GM19452 (cell line): ENCODE data around the gene UNKL.
"Not testable (repeated sequence)": the region's sequence is repeated elsewhere in the genome, so short reads cannot be mapped to it uniquely, and the experiment has no call there.

Experiments used
- ATAC-seq: cut with Tn5 transposase; IDR thresholded peaks from one replicate; pipeline ENCODE4 v1.9.1; 2021; ENCODE audit not compliant: unreplicated experiment

UNKL gene

GRCh38 chr16:1330260-1330914 is 84.1 kb downstream of the UNKL start:
- ATAC-seq: no peak

DNA sequence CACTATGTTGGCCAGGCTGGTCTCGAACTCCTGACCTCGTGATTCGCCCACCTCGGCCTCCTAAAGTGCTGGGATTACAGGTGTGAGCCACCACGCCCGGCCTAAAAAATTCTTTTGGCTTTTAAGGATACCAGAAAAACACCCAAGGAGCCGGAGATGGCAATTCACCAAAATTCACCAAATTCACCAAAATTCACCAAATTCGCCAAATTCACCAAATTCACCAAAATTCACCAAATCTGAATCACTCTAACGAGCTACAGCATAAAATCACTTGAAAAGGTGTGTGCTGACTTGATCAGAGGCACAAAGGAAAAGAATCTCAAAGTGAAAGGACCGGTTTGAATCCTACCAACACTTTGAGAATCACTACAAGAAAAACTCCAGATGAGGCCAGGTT is 85.5 kb downstream of the UNKL start:
- ATAC-seq: not testable (repeated sequence)

GRCh38 chr16:1328136-1328535 is 86.4 kb downstream of the UNKL start:
- ATAC-seq: not testable (repeated sequence)

DNA sequence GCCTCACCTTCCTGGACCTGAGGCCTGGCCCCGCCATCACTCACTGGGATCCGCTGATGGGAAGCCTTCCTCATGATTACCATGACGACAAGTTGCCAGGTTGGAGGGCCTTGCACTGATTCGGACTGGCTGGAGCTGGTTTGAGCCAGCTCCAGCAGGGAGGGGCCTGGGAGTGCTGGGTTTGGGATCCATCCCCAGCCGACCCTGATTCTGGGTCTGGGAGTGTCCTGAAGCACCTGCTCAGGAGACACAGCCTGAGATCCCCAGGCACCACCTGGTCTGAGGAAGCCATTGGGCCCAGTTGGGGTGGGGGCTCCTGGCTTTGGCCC is 86.9 kb downstream of the UNKL start:
- ATAC-seq: no peak

DNA sequence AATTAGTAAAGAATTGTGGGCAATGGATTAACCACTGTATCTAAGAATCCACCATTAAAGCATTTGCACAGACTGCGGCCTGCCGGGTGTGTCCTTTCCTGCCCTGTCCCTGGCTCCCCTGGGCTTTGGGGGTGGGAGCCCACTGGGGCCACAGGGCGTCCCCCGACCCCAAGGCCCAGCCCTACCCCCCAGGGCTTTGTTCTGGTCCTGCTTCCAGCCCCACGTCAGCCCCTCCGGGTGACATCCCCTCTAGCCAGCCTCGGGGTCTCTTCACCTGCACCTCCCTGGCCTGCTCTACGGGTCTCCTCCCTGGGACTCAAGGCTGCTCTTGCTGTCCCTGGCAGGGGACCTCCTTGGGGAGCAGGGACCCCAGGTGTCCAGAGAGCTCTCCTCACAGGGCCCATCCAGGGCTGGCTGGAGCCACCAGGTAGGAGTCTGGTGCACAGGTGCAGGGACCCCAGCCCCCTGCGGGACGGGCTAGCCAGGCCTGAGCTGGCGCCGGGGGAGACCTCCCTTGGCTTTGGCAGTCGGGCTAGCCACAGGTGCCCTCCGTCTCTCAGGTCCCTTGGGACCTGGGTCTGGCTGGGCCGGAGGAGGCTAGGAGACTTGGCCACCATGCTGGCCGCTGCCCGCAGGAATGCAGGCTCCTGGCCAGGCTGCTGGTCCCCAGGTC is 87.4 kb downstream of the UNKL start:
- no peak for ATAC-seq

- no peak for ATAC-seq
Observed at GRCh38 chr16:1326391-1326790, 88.1 kb downstream of the UNKL start.

DNA sequence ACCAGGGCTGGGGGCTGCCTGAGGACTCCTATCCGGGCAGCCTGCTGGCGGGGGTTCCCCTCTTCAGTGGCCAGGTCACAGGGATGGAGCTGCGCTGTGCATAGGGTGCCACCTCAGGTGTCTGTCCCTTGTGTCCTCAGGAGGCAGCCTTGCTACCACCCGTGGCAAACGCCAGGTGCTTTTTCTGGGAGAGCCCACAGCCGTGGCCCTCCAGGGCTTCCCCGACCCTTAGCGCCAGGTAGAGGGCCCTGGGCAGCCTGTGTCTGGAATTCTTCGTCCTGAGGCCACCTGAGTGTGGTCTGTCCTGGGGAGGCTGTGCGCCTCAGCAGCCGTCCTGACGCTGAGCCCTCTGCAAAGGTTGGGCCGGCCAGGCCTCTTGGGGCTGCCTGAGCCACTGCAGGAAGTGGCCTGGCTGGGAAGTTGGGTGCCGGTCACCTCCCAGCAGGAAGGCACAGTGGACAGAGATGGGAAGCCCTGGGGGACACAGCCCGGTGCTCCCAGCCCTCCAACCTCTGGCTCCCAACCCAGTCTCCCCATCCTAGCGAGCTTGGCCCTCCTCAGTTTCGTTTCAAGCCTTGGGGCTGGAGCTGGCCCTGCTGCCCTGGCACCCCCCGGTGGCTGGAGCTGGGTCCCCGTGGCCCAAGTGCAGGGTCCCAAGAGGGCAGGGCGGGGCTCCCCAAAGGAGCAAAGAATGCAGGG is 88.7 kb downstream of the UNKL start:
- ATAC-seq: no peak

DNA sequence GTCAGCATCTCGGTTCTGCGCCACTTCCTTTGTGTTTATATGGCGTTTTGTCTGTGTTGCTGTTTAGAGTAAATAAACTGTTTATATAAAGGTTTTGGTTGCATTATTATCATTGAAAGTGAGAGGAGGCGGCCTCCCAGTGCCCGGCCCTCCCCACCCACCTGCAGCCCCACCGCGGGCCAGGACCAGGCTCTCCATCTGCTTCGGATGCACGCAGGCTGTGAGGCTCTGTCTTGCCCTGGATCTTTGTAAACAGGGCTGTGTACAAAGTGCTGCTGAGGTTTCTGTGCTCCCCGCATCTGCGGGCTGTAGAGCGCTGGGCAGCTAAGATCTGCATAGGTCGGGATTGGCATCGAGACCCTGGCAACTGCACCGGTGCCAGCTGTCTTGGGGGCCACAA is 89.2 kb downstream of the UNKL start:
- ATAC-seq: no peak

DNA sequence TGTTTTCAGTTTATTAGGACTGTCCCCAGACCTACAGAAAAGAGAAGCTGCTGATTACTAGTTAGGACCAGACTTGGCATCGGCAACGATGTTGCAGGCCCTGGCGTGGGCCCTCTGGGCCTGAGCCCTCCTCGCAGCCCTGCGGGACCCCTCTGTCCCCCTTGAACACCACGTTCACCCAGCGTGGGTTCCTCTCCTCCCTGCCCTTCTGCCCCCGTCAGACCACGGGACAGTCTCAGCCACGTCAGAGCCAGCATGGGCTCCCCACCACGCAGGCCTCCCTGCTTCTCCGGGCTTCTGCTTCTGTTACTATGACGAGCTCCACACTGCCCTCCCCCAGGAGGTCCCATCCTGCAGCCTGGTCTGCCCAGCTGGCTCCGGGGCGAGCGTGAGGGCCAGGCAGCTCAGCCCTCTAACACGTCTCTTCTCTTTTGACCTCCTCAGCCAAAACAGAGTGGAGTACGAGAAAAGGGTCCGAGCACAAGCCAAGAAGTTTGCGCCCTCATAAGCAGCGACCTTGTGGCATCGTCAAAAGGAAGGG is 90.1 kb downstream of the UNKL start:
- ATAC-seq: no peak

DNA sequence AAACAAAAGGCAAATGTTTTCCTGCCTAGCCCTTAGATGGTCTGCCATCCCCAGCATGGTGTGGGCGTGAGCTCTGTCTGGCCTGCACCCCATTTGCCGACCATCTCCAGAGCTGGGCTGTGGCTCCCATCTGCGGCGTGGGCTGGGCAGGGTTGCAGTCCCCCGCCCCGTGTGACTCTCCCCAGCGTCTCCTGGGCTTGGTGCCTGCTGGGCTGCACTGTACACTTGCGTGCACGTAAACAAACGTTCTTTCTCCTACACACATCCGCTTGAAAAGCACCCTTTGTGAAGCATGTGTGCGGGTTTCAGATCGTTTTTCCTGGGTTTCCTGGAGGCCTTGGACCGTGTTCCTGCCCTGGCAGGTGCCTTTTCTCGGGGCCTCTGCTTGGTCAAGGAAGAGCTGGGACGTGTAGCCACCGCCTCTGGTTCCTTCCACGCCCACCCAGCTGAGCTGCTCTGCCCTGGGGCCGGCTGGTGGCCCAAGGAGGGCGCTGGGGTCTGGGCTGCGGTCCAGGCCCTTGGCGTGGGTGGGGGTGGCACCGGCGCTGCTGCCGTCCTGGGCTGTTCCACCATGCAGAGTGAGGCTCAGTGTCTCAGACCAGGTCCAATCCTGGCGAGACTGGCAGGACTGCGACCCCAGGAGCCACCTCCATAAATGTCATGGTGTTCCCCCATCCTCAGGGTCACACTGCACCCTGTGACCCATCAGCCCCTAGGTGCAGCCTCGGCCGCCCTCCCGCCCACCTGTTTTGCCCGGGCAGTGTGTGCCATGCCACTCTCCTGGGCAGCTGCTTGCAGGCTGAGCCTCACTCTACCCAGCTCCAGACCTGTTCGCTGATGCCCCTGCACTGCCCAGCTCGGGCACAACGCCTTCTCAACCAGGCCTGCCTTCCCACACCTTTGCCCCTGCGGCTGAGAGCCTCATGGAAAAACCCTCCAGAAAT is 90.9 kb downstream of the UNKL start:
- ATAC-seq: no peak

DNA sequence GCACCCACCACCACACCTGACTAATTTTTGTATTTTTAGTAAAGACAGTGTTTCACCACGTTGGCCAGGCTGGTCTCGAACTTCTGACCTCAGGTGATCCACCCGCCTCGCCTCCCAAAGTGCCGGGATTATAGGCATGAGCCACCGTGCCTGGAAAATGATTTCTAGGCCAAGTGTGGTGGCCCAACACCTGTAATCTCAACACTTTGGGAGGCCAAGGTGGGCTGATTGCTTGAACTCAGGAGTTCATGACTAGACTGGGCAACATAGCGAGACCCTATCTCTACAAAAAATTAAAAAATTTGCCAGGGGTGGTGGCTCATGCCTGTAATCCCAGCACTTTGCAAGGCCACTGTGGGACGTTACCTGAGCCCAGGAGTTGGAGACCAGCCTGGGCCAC is 92.1 kb downstream of the UNKL start:
- no peak for ATAC-seq

- ATAC-seq: no peak
Observed at GRCh38 chr16:1320658-1321240, 93.8 kb downstream of the UNKL start.

- no peak for ATAC-seq
Observed at GRCh38 chr16:1320097-1320496, 94.4 kb downstream of the UNKL start.

GRCh38 chr16:1319041-1319440 is 95.5 kb downstream of the UNKL start:
- ATAC-seq: no peak

GRCh38 chr16:1318268-1318545 is 96.3 kb downstream of the UNKL start:
- no peak for ATAC-seq

DNA sequence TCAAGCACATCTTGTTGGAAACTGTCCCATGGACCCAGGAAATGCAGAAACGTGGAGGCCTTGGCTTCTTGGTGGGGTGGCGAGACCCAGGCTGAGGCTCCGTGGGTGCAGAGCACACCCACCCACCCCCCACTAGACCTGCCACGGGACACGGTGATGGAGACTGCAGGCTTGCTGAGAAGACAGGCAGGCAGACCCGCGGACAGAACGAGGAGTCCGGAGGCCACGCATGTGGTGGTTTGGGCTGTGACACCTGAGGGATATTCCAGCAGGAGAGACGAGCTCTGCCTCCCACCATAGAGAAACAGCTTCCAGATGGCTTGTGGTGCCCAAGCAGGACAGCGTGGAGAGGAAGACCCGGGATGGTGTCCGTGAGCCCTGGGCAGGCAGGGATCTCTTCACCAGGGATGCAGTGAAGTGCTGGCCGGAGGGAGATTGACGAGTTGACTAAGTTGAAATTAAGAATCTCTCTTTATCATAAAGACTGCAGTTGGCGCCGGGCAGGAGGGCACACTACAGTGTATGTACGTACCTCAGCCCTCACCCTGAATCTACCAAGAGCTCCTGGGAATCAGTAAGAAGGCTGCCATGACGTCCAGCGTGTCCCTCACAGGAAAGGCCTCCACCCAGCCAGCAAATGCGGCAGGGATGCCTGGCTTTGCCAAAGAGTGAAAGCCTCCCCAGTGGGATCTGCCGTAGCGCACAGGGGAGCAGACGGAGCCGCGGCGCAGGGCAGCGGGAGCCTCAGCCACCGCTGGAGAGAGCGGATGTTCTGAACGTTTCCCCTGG is 96.8 kb downstream of the UNKL start:
- ATAC-seq: no peak

DNA sequence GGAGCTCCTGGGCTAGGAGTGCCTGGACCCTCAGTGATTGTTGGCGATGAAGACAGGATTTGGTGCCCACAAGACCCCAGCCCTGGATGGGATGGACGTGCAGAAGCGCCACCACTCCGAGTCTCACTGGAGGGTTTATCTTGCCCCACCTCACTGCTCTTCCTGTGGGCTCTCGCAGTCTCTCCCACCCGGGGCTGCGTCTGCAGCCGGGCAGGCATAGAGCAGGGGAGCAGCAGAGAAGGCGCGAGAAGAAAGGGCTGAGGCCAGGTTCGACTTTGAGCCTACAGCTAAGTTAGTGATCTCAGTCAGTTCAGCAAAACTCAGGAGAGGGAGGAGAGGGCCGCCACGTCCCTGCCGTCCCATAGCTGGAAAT is 98.5 kb downstream of the UNKL start:
- ATAC-seq: no peak

GRCh38 chr16:1315081-1316032 is 99.1 kb downstream of the UNKL start:
- no peak for ATAC-seq

GRCh38 chr16:1314399-1315068 is 100.0 kb downstream of the UNKL start:
- ATAC-seq: no peak
